IMR-90 (cell line): Measurements from ENCODE around the gene ABHD5. TPM values are rescaled to one million over a fixed set of nuclear protein-coding genes. Genes with fewer than 3 reads are reported as not detected.

Experiments used
- polyA plus RNA-seq, 3 experiments: library from polyadenylated mRNA; depleted of rRNA; stranded (reverse); fragments of >200 nt; gene quantifications; 2 replicates each; pipeline ENCODE4 v1.2.3, GENCODE V29; 2012; ENCODE audit warnings: low replicate concordance in 1 of 3
- total RNA-seq: library from RNA; depleted of rRNA; stranded (reverse); fragments of >200 nt; gene quantifications from 2 replicates; pipeline ENCODE4 v1.2.3, GENCODE V29; 2012; rRNA removed

The ABHD5 gene
- total and polyA plus RNA-seq, 2 of the 4 experiments (the other 2 are of a cell fraction), result 15.8 to 33.2 TPM

Other genes with a start within 250 kb of the ABHD5 start
- gene ANO10, start 68.9 kb upstream of the ABHD5 start, total RNA-seq, result 41.6 and 42.5 TPM in 2 replicates
- 26.0 and 28.5 TPM in 2 replicates for gene ANO10, start 68.9 kb upstream of the ABHD5 start, polyA plus RNA-seq (2012; rRNA removed)